Fibroblast of villous mesenchyme (primary cell): ENCODE results near the gene GSTM3. TPM values are rescaled to one million over a fixed set of nuclear protein-coding genes. Genes with fewer than 3 reads are reported as not detected.
"Not testable (repeated sequence)": the region's sequence is repeated elsewhere in the genome, so short reads cannot be mapped to it uniquely, and the experiment has no call there.

Source experiments
- DNase-seq: peaks from one replicate; pipeline ENCODE4 v3.0.0-alpha.2; 2010; ENCODE audit warnings: low read depth
- H3K4me3 ChIP-seq: 2 replicates; pipeline ENCODE4 v1.5.1; 2011; ENCODE audit warnings: low read depth, mild to moderate bottlenecking, low read length
- total RNA-seq: library from RNA; depleted of rRNA; stranded (reverse); fragments of >200 nt; gene quantifications from 2 replicates; pipeline ENCODE4 v1.2.3, GENCODE V29; 2012
- TF ChIP-seq, protein P1 (sequence below): IDR thresholded peaks from 2 replicates; pipeline ENCODE4 v1.5.1; 2012; ENCODE audit warnings: low read depth, mild to moderate bottlenecking, low read length; ENCODE audit not compliant: insufficient read depth

The GSTM3 gene
- total RNA-seq, 1 donor: 104 TPM

DNA sequence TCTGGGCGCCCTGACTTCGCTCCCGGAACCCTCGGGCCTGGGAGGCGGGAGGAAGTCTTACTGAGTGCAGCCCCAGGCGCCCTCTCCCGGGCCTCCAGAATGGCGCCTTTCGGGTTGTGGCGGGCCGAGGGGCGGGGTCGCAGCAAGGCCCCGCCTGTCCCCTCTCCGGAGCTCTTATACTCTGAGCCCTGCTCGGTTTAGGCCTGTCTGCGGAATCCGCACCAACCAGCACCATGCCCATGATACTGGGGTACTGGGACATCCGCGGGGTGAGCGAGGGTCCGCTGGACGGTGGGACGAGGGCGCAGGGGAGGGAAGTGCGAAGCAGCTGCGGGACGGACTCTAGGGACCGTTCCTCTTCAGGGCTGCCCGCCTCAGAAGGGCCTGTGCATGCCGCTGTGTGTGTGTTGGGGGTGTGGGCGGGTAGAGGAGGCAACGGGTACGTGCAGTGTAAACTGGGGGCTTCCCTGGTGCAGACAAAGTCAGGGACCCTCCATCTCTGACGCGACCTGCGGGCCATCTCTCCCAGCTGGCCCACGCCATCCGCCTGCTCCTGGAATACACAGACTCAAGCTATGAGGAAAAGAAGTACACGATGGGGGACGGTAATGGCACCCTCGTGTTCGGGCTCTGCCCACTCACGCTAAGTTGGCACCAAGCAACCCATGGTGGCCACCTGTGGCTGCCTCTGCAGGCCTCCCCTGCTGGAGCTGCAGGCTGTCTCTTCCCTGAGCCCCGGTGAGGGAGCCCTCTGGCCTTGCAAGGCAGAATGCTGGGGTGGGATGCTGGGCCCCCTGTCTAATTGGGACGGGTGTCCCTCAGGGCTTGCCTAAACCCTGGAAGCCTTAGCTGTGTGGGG, 53.0 kb downstream of the GSTM3 start, which contains the start of gene GSTM1:
Gene GSTM1 (plus strand): TSS at position 177 of the 859 bp plus-strand sequence. CDS start 57 bp downstream, at position 234.
- DNase-seq: peak; percentile 85
- peak within 1 kb of the TSS; percentile 68 for H3K4me3 ChIP-seq
- TF ChIP-seq, protein P1, sequence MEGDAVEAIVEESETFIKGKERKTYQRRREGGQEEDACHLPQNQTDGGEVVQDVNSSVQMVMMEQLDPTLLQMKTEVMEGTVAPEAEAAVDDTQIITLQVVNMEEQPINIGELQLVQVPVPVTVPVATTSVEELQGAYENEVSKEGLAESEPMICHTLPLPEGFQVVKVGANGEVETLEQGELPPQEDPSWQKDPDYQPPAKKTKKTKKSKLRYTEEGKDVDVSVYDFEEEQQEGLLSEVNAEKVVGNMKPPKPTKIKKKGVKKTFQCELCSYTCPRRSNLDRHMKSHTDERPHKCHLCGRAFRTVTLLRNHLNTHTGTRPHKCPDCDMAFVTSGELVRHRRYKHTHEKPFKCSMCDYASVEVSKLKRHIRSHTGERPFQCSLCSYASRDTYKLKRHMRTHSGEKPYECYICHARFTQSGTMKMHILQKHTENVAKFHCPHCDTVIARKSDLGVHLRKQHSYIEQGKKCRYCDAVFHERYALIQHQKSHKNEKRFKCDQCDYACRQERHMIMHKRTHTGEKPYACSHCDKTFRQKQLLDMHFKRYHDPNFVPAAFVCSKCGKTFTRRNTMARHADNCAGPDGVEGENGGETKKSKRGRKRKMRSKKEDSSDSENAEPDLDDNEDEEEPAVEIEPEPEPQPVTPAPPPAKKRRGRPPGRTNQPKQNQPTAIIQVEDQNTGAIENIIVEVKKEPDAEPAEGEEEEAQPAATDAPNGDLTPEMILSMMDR: peak; percentile 46

DNA sequence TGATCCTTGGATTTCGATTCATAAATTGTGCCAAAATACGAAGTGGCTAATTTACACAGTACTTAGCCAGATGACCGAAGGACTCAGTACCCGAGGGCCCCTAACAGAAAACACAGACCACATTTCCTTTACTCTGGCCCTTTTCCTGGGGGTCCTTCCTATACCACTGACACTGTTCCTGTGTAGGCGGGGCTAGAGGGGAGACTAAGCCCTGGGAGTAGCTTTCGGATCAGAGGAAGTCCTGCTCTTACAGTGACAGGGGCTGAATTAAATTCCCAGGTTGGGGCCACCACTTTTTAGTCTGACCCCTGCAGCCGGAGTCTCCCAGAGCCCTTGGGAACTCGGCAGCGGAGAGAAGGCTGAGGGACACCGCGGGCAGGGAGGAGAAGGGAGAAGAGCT, 53.7 kb downstream of the GSTM3 start:
- not testable (repeated sequence) for DNase-seq
- H3K4me3 ChIP-seq: peak overlapping the region; percentile 68

DNA sequence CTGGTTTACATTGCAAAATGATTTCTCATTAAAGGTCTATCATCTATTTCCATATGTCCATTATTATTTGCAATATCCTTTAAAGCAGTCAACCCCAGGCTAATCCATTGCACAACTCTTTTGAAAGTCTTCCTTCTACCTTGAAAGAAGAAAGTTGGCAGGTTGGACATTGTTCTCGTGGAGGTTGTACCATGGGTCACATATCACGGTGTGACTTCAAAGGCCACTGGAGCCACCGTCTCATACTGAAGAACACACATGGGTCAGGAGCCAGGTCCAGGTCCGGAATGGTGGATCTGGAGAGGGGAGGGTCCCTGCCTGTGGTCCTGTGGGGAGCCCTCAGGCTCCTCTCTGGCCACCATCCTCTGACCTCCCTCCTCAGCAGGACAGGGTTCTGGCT, 54.9 kb downstream of the GSTM3 start:
- H3K4me3 ChIP-seq, DNase-seq: not testable (repeated sequence)

DNA sequence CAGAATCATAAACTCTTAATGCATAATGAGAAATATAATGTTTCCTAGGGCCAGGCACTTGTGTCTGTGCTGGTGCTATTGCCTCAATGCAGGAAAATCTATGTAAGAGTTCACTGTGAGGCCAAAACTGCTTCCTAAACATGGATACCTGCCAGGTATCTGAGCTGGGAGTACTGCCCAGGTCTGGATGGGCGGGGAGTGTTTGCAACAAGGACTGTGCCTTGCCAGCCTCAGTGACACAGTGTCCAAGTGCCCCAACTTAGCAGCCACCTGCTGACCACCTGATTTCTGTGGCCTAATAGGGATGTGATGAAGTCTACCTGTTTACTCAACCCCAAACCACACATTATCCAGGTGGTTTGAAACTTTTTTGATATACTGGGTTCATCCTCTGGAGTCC, 55.4 kb downstream of the GSTM3 start:
- H3K4me3 ChIP-seq, DNase-seq: not testable (repeated sequence)

DNA sequence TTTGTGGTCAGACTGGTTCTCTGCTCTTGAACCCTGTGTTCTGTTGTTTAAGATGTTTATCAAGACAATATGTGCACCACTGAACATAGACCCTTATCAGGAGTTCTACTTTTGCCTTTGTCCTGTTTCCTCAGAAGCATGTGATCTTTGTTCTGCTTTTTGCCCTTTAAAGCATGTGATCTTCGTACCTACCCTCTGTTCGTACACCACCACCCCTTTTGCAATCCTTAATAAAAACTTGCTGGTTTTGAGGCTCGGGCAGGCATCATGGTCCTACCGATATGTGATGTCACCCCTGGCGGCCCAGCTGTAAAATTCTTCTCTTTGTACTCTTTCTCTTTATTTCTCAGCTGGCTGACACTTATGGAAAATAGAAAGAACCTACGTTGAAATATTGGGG, 56.1 kb downstream of the GSTM3 start:
- H3K4me3 ChIP-seq, DNase-seq: not testable (repeated sequence)

Other genes starting within 250 kb of the GSTM3 start
- 4.7 and 6.1 TPM in 2 replicates for gene CYB561D1, start 246.9 kb downstream of the GSTM3 start, total RNA-seq
- 0.97 and 3.5 TPM in 2 replicates for gene AMIGO1, start 231.3 kb downstream of the GSTM3 start, total RNA-seq
- gene GPR61, start 201.2 kb downstream of the GSTM3 start, total RNA-seq: under 0.01 TPM in 1 of 2 replicates, not detected in the other
- 14.2 and 17.3 TPM in 2 replicates for gene GNAI3, start 192.4 kb downstream of the GSTM3 start, total RNA-seq
- under 0.01 and 0.43 TPM in 2 replicates for gene GNAT2, start 121.4 kb downstream of the GSTM3 start, total RNA-seq
- gene AMPD2, start 121.2 kb downstream of the GSTM3 start, total RNA-seq: 90.5 and 107 TPM in 2 replicates
- 11.7 and 15.1 TPM in 2 replicates for gene GSTM4, start 84.9 kb downstream of the GSTM3 start, total RNA-seq
- 16.8 and 19.0 TPM in 2 replicates for gene GSTM2, start 73.0 kb downstream of the GSTM3 start, total RNA-seq
- 0.86 TPM in 1 of 2 replicates, not detected in the other for gene GSTM1, start 53.2 kb downstream of the GSTM3 start, total RNA-seq
- 5.8 and 9.1 TPM in 2 replicates for gene GSTM5, start 28.8 kb downstream of the GSTM3 start, total RNA-seq
- gene EPS8L3, start 22.9 kb upstream of the GSTM3 start, total RNA-seq: not detected in 2 replicates
- gene CSF1, start 169.8 kb upstream of the GSTM3 start, total RNA-seq: 24.5 and 64.8 TPM in 2 replicates
- 49.0 and 66.9 TPM in 2 replicates for gene AHCYL1, start 243.7 kb upstream of the GSTM3 start, total RNA-seq